Peyer's patch (tissue), 4 donors: ENCODE results near the gene KIF26B. TPM values are rescaled to one million over a fixed set of nuclear protein-coding genes. Genes with fewer than 3 reads are reported as not detected.

Experiments used
- DNase-seq, 3 donors: peaks; one replicate each; pipeline ENCODE4 v3.0.0-alpha.2; 2017 to 2019
- H3K27ac ChIP-seq, 4 donors: fragments of 200-600 bp; sonication (generic); one replicate each; pipeline ENCODE4 v1.5.1; 2016 to 2019
- H3K27me3 ChIP-seq, 2 donors: fragments of 200-600 bp; sonication (generic); one replicate each; pipeline ENCODE4 v1.5.1; 2019
- H3K36me3 ChIP-seq, 3 donors: fragments of 200-600 bp; sonication (generic); one replicate each; pipeline ENCODE4 v1.5.1; 2016 to 2019
- H3K4me1 ChIP-seq, 4 donors: fragments of 200-600 bp; sonication (generic); one replicate each; pipeline ENCODE4 v1.5.1; 2016 to 2019
- H3K4me3 ChIP-seq, 4 donors: fragments of 200-600 bp; sonication (generic); 1 replicate in 3 of 4; 2 replicates in 1 of 4; pipeline ENCODE4 v1.5.1; 2016 to 2019; ENCODE audit warnings: mild to moderate bottlenecking in 1 of 4
- H3K9me3 ChIP-seq, 4 donors: fragments of 200-600 bp; sonication (generic); one replicate each; pipeline ENCODE4 v1.5.1; 2016 to 2019; ENCODE audit warnings: mild to moderate bottlenecking in 1 of 4
- CTCF ChIP-seq, 6 experiments: fragments of 450-650 bp in 4 of 6; fragments of 200-600 bp in 2 of 6; sonication (generic) in 1 of 6; IDR thresholded peaks; one replicate each; pipeline ENCODE4 v1.5.1; 2017 to 2019; ENCODE audit warnings: antibody characterized with exemption in 6 of 6, mild to moderate bottlenecking in 3 of 6, moderate library complexity in 1 of 6
- POLR2A ChIP-seq, 2 donors: fragments of 450-650 bp; IDR thresholded peaks; one replicate each; pipeline ENCODE4 v1.5.1; 2017; ENCODE audit warnings: antibody characterized with exemption in 2 of 2, mild to moderate bottlenecking in 2 of 2, moderate library complexity in 2 of 2
- total RNA-seq, 4 donors: library from RNA; depleted of rRNA; stranded (reverse); fragments of >200 nt; gene quantifications; one replicate each; pipeline ENCODE4 v1.1.0, GENCODE V29; 2016

Gene KIF26B
- total RNA-seq, 4 donors from 2014 or later = 0.70 to 1.6 (median 1.1) TPM

GRCh38 chr1:245205396-245205795, 50.6 kb downstream of the KIF26B start:
- no peak for DNase-seq
- H3K27ac ChIP-seq = no peak overlapping the region
- no peak overlapping the region for H3K4me3 ChIP-seq
- H3K36me3 ChIP-seq = no peaks in the 10 kb centered on the region
- H3K27me3 ChIP-seq = no peaks in the 10 kb centered on the region
- TF ChIP-seq CTCF (IDR thresholded peaks at IDR 0.05) = no peak
- no peak for TF ChIP-seq POLR2A (IDR thresholded peaks at IDR 0.05)
- peaks cover 0 to 26% (median 6%) of the 10 kb centered on the region in 4 donors for H3K9me3 ChIP-seq
- no peaks in the 10 kb centered on the region for H3K4me1 ChIP-seq

- Histone ChIP-seq H3K27ac (no peak overlapping the region), H3K36me3 (no peaks in the 10 kb centered on the region), H3K4me3 (no peak overlapping the region), H3K4me1 (no peaks in the 10 kb centered on the region), H3K9me3 (peaks cover 0 to 26% (median 6%) of the 10 kb centered on the region in 4 donors), H3K27me3 (no peaks in the 10 kb centered on the region)
- no peak for DNase-seq
- TF ChIP-seq POLR2A (IDR thresholded peaks at IDR 0.05) = no peak
- TF ChIP-seq CTCF (IDR thresholded peaks at IDR 0.05) = no peak
These were observed 51.1 kb downstream of the KIF26B start for GRCh38 chr1:245205864-245206263.

GRCh38 chr1:245207056-245207638, 52.4 kb downstream of the KIF26B start:
- Histone ChIP-seq H3K4me1 (no peaks in the 10 kb centered on the region), H3K27me3 (no peaks in the 10 kb centered on the region), H3K4me3 (no peak overlapping the region), H3K9me3 (peaks cover 0 to 26% (median 6%) of the 10 kb centered on the region in 4 donors), H3K27ac (no peak overlapping the region), H3K36me3 (no peaks in the 10 kb centered on the region)
- no peak for TF ChIP-seq POLR2A (IDR thresholded peaks at IDR 0.05)
- no peak for TF ChIP-seq CTCF (IDR thresholded peaks at IDR 0.05)
- no peak for DNase-seq

- Histone ChIP-seq H3K27ac (no peak overlapping the region), H3K4me3 (no peak overlapping the region), H3K9me3 (peaks cover 0 to 26% (median 6%) of the 10 kb centered on the region in 4 donors), H3K36me3 (no peaks in the 10 kb centered on the region), H3K27me3 (no peaks in the 10 kb centered on the region), H3K4me1 (no peaks in the 10 kb centered on the region)
- TF ChIP-seq CTCF (IDR thresholded peaks at IDR 0.05) (no peak), POLR2A (IDR thresholded peaks at IDR 0.05) (no peak)
- DNase-seq = no peak
These were observed 53.0 kb downstream of the KIF26B start for GRCh38 chr1:245207801-245208200.

- no peak overlapping the region for H3K4me3 ChIP-seq
- H3K36me3 ChIP-seq = no peaks in the 10 kb centered on the region
- H3K9me3 ChIP-seq = peaks cover 0 to 26% (median 6%) of the 10 kb centered on the region in 4 donors
- no peaks in the 10 kb centered on the region for H3K4me1 ChIP-seq
- no peak for DNase-seq
- H3K27me3 ChIP-seq = no peaks in the 10 kb centered on the region
- TF ChIP-seq CTCF (IDR thresholded peaks at IDR 0.05) = no peak
- TF ChIP-seq POLR2A (IDR thresholded peaks at IDR 0.05) = no peak
- H3K27ac ChIP-seq = no peak overlapping the region
These were observed 55.1 kb downstream of the KIF26B start for GRCh38 chr1:245209658-245210435.
